GM19238 (cell line): ENCODE results near the gene JAZF1.

Experiments used
- DNase-seq: peaks from one replicate; pipeline ENCODE4 v3.0.0; 2011; ENCODE audit warnings: low spot score; ENCODE audit not compliant: insufficient read length

The JAZF1 gene

GRCh38 chr7:27970350-27970749, 210.2 kb downstream of the JAZF1 start:
- DNase-seq, result no peak

GRCh38 chr7:27969346-27969745, 211.2 kb downstream of the JAZF1 start:
- no peak for DNase-seq

GRCh38 chr7:27967639-27968038, 213.0 kb downstream of the JAZF1 start:
- no peak for DNase-seq

GRCh38 chr7:27966219-27966780, 214.3 kb downstream of the JAZF1 start:
- no peak for DNase-seq

- DNase-seq, result no peak
Observed at GRCh38 chr7:27965650-27966049, 214.9 kb downstream of the JAZF1 start.

- no peak for DNase-seq
Observed at GRCh38 chr7:27964820-27965219, 215.8 kb downstream of the JAZF1 start.

GRCh38 chr7:27963056-27963455, 217.5 kb downstream of the JAZF1 start:
- no peak for DNase-seq

- no peak for DNase-seq
Observed at GRCh38 chr7:27962273-27962672, 218.3 kb downstream of the JAZF1 start.

GRCh38 chr7:27961255-27961654, 219.3 kb downstream of the JAZF1 start:
- no peak for DNase-seq

GRCh38 chr7:27960415-27960814, 220.2 kb downstream of the JAZF1 start:
- no peak for DNase-seq

GRCh38 chr7:27958933-27959548, 221.6 kb downstream of the JAZF1 start:
- no peak for DNase-seq

- no peak for DNase-seq
Observed at GRCh38 chr7:27955596-27955995, 225.0 kb downstream of the JAZF1 start.

- no peak for DNase-seq
Observed at GRCh38 chr7:27955011-27955410, 225.6 kb downstream of the JAZF1 start.

- no peak for DNase-seq
Observed at GRCh38 chr7:27953777-27954176, 226.8 kb downstream of the JAZF1 start.

GRCh38 chr7:27953361-27953760, 227.2 kb downstream of the JAZF1 start:
- no peak for DNase-seq

GRCh38 chr7:27952456-27953285, 227.9 kb downstream of the JAZF1 start:
- no peak for DNase-seq

GRCh38 chr7:27950123-27950522, 230.5 kb downstream of the JAZF1 start:
- DNase-seq, result no peak

GRCh38 chr7:27948861-27949260, 231.7 kb downstream of the JAZF1 start:
- no peak for DNase-seq

GRCh38 chr7:27947586-27948278, 232.9 kb downstream of the JAZF1 start:
- no peak for DNase-seq

GRCh38 chr7:27946351-27946750, 234.2 kb downstream of the JAZF1 start:
- no peak for DNase-seq

- no peak for DNase-seq
Observed at GRCh38 chr7:27945058-27945795, 235.4 kb downstream of the JAZF1 start.
